Right atrium auricular region (tissue), 2 donors: ENCODE data around the gene MERTK. TPM values are rescaled to one million over a fixed set of nuclear protein-coding genes. Genes with fewer than 3 reads are reported as not detected.
"Not testable (repeated sequence)": the region's sequence is repeated elsewhere in the genome, so short reads cannot be mapped to it uniquely, and the experiment has no call there.

Experiments
- DNase-seq: peaks from one replicate; pipeline ENCODE4 v3.0.0-alpha.2; 2019; ENCODE audit warnings: low spot score
- H3K27ac ChIP-seq, 2 donors: fragments of 200-600 bp; sonication (generic); 1 replicate in 1 of 2; 2 replicates in 1 of 2; pipeline ENCODE4 v1.5.1; 2016 to 2019
- H3K27me3 ChIP-seq, 2 donors: fragments of 200-600 bp; sonication (generic); one replicate each; pipeline versions ENCODE4 v1.5.1 to v1.6.0; 2017 to 2019
- H3K36me3 ChIP-seq: fragments of 200-600 bp; sonication (generic); one replicate; pipeline ENCODE4 v1.5.1; 2016
- H3K4me1 ChIP-seq, 2 donors: fragments of 200-600 bp; sonication (generic); one replicate each; pipeline versions ENCODE4 v1.5.1 to v1.6.0; 2017 to 2019
- H3K4me3 ChIP-seq, 2 donors: fragments of 200-600 bp; sonication (generic); 1 replicate in 1 of 2; 2 replicates in 1 of 2; pipeline ENCODE4 v1.5.1; 2017 to 2019; ENCODE audit warnings: mild to moderate bottlenecking in 1 of 2, moderate library complexity in 1 of 2
- H3K9me3 ChIP-seq, 2 donors: fragments of 200-600 bp; sonication (generic); one replicate each; pipeline ENCODE4 v1.5.1; 2019
- CTCF ChIP-seq, 2 donors: fragments of 200-600 bp; sonication (generic); IDR thresholded peaks; one replicate each; pipeline ENCODE4 v1.5.1; 2019; ENCODE audit warnings: antibody characterized with exemption in 2 of 2
- total RNA-seq, 2 donors: library from RNA; depleted of rRNA; stranded (reverse); fragments of >200 nt; gene quantifications; one replicate each; pipeline ENCODE4 v1.1.0, GENCODE V29; 2016

The MERTK gene
- total RNA-seq, 2 donors from 2014 or later: 4.9 to 13.7 TPM

GRCh38 chr2:112032224-112032586 lies 133.8 kb downstream of the MERTK start:
- no peak for TF ChIP-seq CTCF (IDR thresholded peaks at IDR 0.05)
- Histone ChIP-seq H3K9me3 (no peaks in the 10 kb centered on the region), H3K27ac (peak overlapping the region; percentile 14 to 50), H3K4me1 (peaks cover 0 to 18% of the 10 kb centered on the region in 2 donors), H3K27me3 (no peaks in the 10 kb centered on the region), H3K36me3 (no peaks in the 10 kb centered on the region), H3K4me3 (no peak overlapping the region)
- DNase-seq: no peak

- Histone ChIP-seq H3K27ac (peak overlapping the region; percentile 14 to 50), H3K9me3 (no peaks in the 10 kb centered on the region), H3K4me1 (peaks cover 0 to 18% of the 10 kb centered on the region in 2 donors), H3K27me3 (no peaks in the 10 kb centered on the region), H3K4me3 (no peak overlapping the region), H3K36me3 (no peaks in the 10 kb centered on the region)
- no peak for TF ChIP-seq CTCF (IDR thresholded peaks at IDR 0.05)
- DNase-seq: peak; percentile 66
These were observed 134.5 kb downstream of the MERTK start for GRCh38 chr2:112032689-112033465.

GRCh38 chr2:112033600-112033999 lies 135.2 kb downstream of the MERTK start:
- peak overlapping the region in 1 of 2 donors; percentile 50 for H3K27ac ChIP-seq
- peaks cover 0 to 18% of the 10 kb centered on the region in 2 donors for H3K4me1 ChIP-seq
- no peaks in the 10 kb centered on the region for H3K27me3 ChIP-seq
- H3K4me3 ChIP-seq: no peak overlapping the region
- no peak for DNase-seq
- TF ChIP-seq CTCF (IDR thresholded peaks at IDR 0.05): no peak
- H3K36me3 ChIP-seq: no peaks in the 10 kb centered on the region
- H3K9me3 ChIP-seq: no peaks in the 10 kb centered on the region

GRCh38 chr2:112034924-112035323 lies 136.5 kb downstream of the MERTK start:
- Histone ChIP-seq H3K27ac (no peak overlapping the region), H3K4me3 (no peak overlapping the region), H3K27me3 (no peaks in the 10 kb centered on the region), H3K4me1 (peaks cover 0 to 18% of the 10 kb centered on the region in 2 donors), H3K36me3 (no peaks in the 10 kb centered on the region), H3K9me3 (no peaks in the 10 kb centered on the region)
- no peak for TF ChIP-seq CTCF (IDR thresholded peaks at IDR 0.05)
- DNase-seq: no peak

GRCh38 chr2:112035786-112036185 lies 137.4 kb downstream of the MERTK start:
- H3K36me3 ChIP-seq: no peaks in the 10 kb centered on the region
- no peaks in the 10 kb centered on the region for H3K9me3 ChIP-seq
- H3K27me3 ChIP-seq: no peaks in the 10 kb centered on the region
- DNase-seq: no peak
- H3K27ac ChIP-seq: no peak overlapping the region
- peaks cover 0 to 18% of the 10 kb centered on the region in 2 donors for H3K4me1 ChIP-seq
- H3K4me3 ChIP-seq: no peak overlapping the region
- no peak for TF ChIP-seq CTCF (IDR thresholded peaks at IDR 0.05)

- H3K4me3 ChIP-seq, H3K9me3 ChIP-seq, H3K27ac ChIP-seq, DNase-seq, H3K4me1 ChIP-seq, H3K36me3 ChIP-seq, H3K27me3 ChIP-seq: not testable (repeated sequence)
These were observed 141.1 kb downstream of the MERTK start for GRCh38 chr2:112039556-112039955.

- not testable (repeated sequence) for DNase-seq, H3K36me3 ChIP-seq, H3K27me3 ChIP-seq, H3K4me1 ChIP-seq, H3K4me3 ChIP-seq, H3K27ac ChIP-seq, H3K9me3 ChIP-seq
These were observed 141.7 kb downstream of the MERTK start for GRCh38 chr2:112040066-112040465.

- not testable (repeated sequence) for H3K36me3 ChIP-seq, DNase-seq, H3K9me3 ChIP-seq, H3K4me1 ChIP-seq, H3K27ac ChIP-seq, H3K27me3 ChIP-seq, H3K4me3 ChIP-seq
These were observed 143.1 kb downstream of the MERTK start for GRCh38 chr2:112041460-112041859.
